ENCODE measurements around the gene MAN2B1. TPM values are rescaled to one million over a fixed set of nuclear protein-coding genes. Genes with fewer than 3 reads are reported as not detected.

Gene MAN2B1
- total and polyA plus RNA-seq, 2 experiments from 2014 or later = 33.2 to 60.8 TPM

GRCh38 chr19:12623361-12624031 is 43.0 kb downstream of the MAN2B1 start:
- H3K36me3 ChIP-seq (ENCODE audit: insufficient read depth) = peaks cover 45% of the 10 kb centered on the region
- H3K27me3 Mint-ChIP-seq (ENCODE audit: insufficient read depth, low read depth, poor library complexity) = peaks cover 5% of the 10 kb centered on the region
- no peaks in the 10 kb centered on the region for H3K9me2 ChIP-seq (ENCODE audit: insufficient read depth)
- H3K4me3 Mint-ChIP-seq = no peak overlapping the region
- H3K27me3 ChIP-seq (ENCODE audit: insufficient read depth) = no peaks in the 10 kb centered on the region
- H3K9me3 Mint-ChIP-seq = peaks cover 58% of the 10 kb centered on the region
- H4K20me1 ChIP-seq (replicated peaks; ENCODE audit: insufficient read depth) = peaks cover 3% of the 10 kb centered on the region; the same call in 1 of the 2 replicates
- H3K79me2 ChIP-seq (replicated peaks; ENCODE audit: insufficient read depth) = peaks cover 40% of the 10 kb centered on the region
- H3K36me3 Mint-ChIP-seq (ENCODE audit: low read depth) = peaks cover 83% of the 10 kb centered on the region
- no peak for ATAC-seq
- no peak overlapping the region for H3K4me2 ChIP-seq
- TF ChIP-seq CTCF (conservative IDR thresholded peaks at IDR 0.05; ENCODE audit: low read depth in 2 of 2) = no peak
- TF ChIP-seq, protein P1, sequence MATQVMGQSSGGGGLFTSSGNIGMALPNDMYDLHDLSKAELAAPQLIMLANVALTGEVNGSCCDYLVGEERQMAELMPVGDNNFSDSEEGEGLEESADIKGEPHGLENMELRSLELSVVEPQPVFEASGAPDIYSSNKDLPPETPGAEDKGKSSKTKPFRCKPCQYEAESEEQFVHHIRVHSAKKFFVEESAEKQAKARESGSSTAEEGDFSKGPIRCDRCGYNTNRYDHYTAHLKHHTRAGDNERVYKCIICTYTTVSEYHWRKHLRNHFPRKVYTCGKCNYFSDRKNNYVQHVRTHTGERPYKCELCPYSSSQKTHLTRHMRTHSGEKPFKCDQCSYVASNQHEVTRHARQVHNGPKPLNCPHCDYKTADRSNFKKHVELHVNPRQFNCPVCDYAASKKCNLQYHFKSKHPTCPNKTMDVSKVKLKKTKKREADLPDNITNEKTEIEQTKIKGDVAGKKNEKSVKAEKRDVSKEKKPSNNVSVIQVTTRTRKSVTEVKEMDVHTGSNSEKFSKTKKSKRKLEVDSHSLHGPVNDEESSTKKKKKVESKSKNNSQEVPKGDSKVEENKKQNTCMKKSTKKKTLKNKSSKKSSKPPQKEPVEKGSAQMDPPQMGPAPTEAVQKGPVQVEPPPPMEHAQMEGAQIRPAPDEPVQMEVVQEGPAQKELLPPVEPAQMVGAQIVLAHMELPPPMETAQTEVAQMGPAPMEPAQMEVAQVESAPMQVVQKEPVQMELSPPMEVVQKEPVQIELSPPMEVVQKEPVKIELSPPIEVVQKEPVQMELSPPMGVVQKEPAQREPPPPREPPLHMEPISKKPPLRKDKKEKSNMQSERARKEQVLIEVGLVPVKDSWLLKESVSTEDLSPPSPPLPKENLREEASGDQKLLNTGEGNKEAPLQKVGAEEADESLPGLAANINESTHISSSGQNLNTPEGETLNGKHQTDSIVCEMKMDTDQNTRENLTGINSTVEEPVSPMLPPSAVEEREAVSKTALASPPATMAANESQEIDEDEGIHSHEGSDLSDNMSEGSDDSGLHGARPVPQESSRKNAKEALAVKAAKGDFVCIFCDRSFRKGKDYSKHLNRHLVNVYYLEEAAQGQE (IDR thresholded peaks at IDR 0.05; ENCODE audit: unreplicated experiment) = no peak
- no peak for TF ChIP-seq EZH2 (IDR thresholded peaks at IDR 0.05; ENCODE audit: low read depth, unreplicated experiment)
- TF ChIP-seq STAT1 (IDR thresholded peaks at IDR 0.05; ENCODE audit: unreplicated experiment) = no peak
- no peak for TF ChIP-seq ETS1 (IDR thresholded peaks at IDR 0.05)
- no peak for TF ChIP-seq EZH2phosphoT487 (IDR thresholded peaks at IDR 0.05; ENCODE audit: unreplicated experiment)
- TF ChIP-seq JUNB (IDR thresholded peaks at IDR 0.05; ENCODE audit: unreplicated experiment) = no peak
- no peak for TF ChIP-seq CREB1 (CRISPR knock-in tag; IDR thresholded peaks at IDR 0.05; ENCODE audit: low read depth)
- TF ChIP-seq ZNF462 (CRISPR knock-in tag; IDR thresholded peaks at IDR 0.05) = no peak
- no peak overlapping the region for H3K27ac ChIP-seq (ENCODE audit: low read depth)
- H3K4me3 ChIP-seq = no peak overlapping the region
- no peak overlapping the region for H2AFZ ChIP-seq
- no peaks in the 10 kb centered on the region for H3K4me1 ChIP-seq (ENCODE audit: insufficient read depth)
- no peak for DNase-seq (ENCODE audit: low spot score)
- no peak overlapping the region for H3K27ac Mint-ChIP-seq
- no peaks in the 10 kb centered on the region for H3K4me1 Mint-ChIP-seq
- no peaks in the 10 kb centered on the region for H3F3A ChIP-seq (replicated peaks; ENCODE audit: low read depth)
